Neural cell (in vitro differentiated cells): ENCODE results near the gene ABCB6. TPM values are rescaled to one million over a fixed set of nuclear protein-coding genes. Genes with fewer than 3 reads are reported as not detected.

Experiments used
- H2AFZ ChIP-seq: fragments of 200-600, 300-800 bp; sonication (generic), shearing (Covaris generic); 2 replicates; pipeline ENCODE4 v1.6.0; 2014; ENCODE audit warnings: low read depth, mild to moderate bottlenecking, antibody characterized with exemption, low read length, moderate library complexity
- H3F3A ChIP-seq: fragments of 200-600 bp; shearing (Covaris generic); 2 replicates; pipeline ENCODE4 v1.6.1; 2016; ENCODE audit warnings: mild to moderate bottlenecking, moderate library complexity, mixed read lengths, antibody characterized with exemption, low read length; ENCODE audit not compliant: insufficient read depth, poor library complexity, severe bottlenecking
- H3K27ac ChIP-seq: fragments of 200-600, 300-800 bp; sonication (generic), shearing (Covaris generic); 2 replicates; pipeline ENCODE4 v1.5.1; 2014; ENCODE audit warnings: mild to moderate bottlenecking, low read length, moderate library complexity
- H3K27me3 ChIP-seq: fragments of 300-800, 200-600 bp; sonication (generic), shearing (Covaris generic); 2 replicates; pipeline ENCODE4 v1.6.0; 2014; ENCODE audit warnings: mild to moderate bottlenecking, low read depth, low read length, moderate library complexity; ENCODE audit not compliant: insufficient read depth
- H3K36me3 ChIP-seq: fragments of 300-800, 200-600 bp; sonication (generic), shearing (Covaris generic); 2 replicates; pipeline ENCODE4 v1.5.1; 2014; ENCODE audit warnings: mild to moderate bottlenecking, antibody characterized with exemption, low read length, moderate library complexity; ENCODE audit not compliant: insufficient read depth
- H3K4me2 ChIP-seq: fragments of 300-800, 200-600 bp; sonication (generic), shearing (Covaris generic); 2 replicates; pipeline ENCODE4 v1.6.0; 2014; ENCODE audit warnings: mild to moderate bottlenecking, low read length
- H3K4me3 ChIP-seq: fragments of 300-800, 200-600 bp; sonication (generic), shearing (Covaris generic); 2 replicates; pipeline ENCODE4 v1.5.1; 2014; ENCODE audit warnings: mild to moderate bottlenecking, low read length, moderate library complexity
- H3K79me2 ChIP-seq: fragments of 200-600 bp; shearing (Covaris generic); replicated peaks from 2 replicates; pipeline ENCODE4 v1.6.0; 2014; ENCODE audit warnings: mild to moderate bottlenecking, low read length, moderate library complexity; ENCODE audit not compliant: insufficient read depth
- H3K9ac ChIP-seq: fragments of 300-800, 200-600 bp; sonication (generic), shearing (Covaris generic); 2 replicates; pipeline ENCODE4 v1.6.1; 2016; ENCODE audit warnings: mild to moderate bottlenecking, low read length, mixed read lengths
- H3K9me2 ChIP-seq: fragments of 200-600 bp; shearing (Covaris generic); 2 replicates; pipeline ENCODE4 v1.6.1; 2016; ENCODE audit warnings: mild to moderate bottlenecking, low read length, mixed read lengths; ENCODE audit not compliant: insufficient read depth
- H3K9me3 ChIP-seq: fragments of 200-600, 300-800 bp; sonication (generic), shearing (Covaris generic); 2 replicates; pipeline ENCODE4 v1.6.1; 2016; ENCODE audit warnings: mild to moderate bottlenecking, mixed run types, low read length, moderate library complexity, mixed read lengths
- H4K20me1 ChIP-seq: fragments of 200-600 bp; shearing (Covaris generic); 2 replicates; pipeline ENCODE4 v1.6.1; 2016; ENCODE audit warnings: mild to moderate bottlenecking, mixed run types; ENCODE audit not compliant: insufficient read depth
- CTCF ChIP-seq: fragments of 450-650 bp; IDR thresholded peaks from 2 replicates; pipeline ENCODE4 v1.5.1; 2014; ENCODE audit warnings: antibody characterized with exemption, mild to moderate bottlenecking, moderate library complexity; ENCODE audit not compliant: poor library complexity, severe bottlenecking
- EP300 ChIP-seq: fragments of 450-650 bp; conservative IDR thresholded peaks from 2 replicates; pipeline ENCODE4 v1.6.1; 2014; ENCODE audit warnings: antibody characterized with exemption, mild to moderate bottlenecking, moderate library complexity; ENCODE audit not compliant: poor library complexity, severe bottlenecking
- EZH2 ChIP-seq: fragments of 200-600, 300-800 bp; shearing (Covaris generic), sonication (generic); IDR thresholded peaks from 2 replicates; pipeline ENCODE4 v1.6.1; 2014; ENCODE audit warnings: antibody characterized with exemption, low read length, borderline replicate concordance, mild to moderate bottlenecking; ENCODE audit not compliant: insufficient read depth, poor library complexity, severe bottlenecking
- MXI1 ChIP-seq: fragments of 450-650 bp; conservative IDR thresholded peaks from 2 replicates; pipeline ENCODE4 v1.6.1; 2014; ENCODE audit warnings: antibody characterized with exemption, mild to moderate bottlenecking; ENCODE audit not compliant: poor library complexity, severe bottlenecking
- POLR2AphosphoS5 ChIP-seq: IDR thresholded peaks from 2 replicates; pipeline ENCODE4 v1.6.1; 2012
- RAD21 ChIP-seq: fragments of 450-650 bp; conservative IDR thresholded peaks from 2 replicates; pipeline ENCODE4 v1.6.1; 2014; ENCODE audit warnings: antibody characterized with exemption, mild to moderate bottlenecking, moderate library complexity
- REST ChIP-seq: IDR thresholded peaks from 2 replicates; pipeline ENCODE4 v1.6.1; 2012; ENCODE audit warnings: borderline replicate concordance
- SMC3 ChIP-seq: fragments of 450-650 bp; conservative IDR thresholded peaks from 2 replicates; pipeline ENCODE4 v1.6.1; 2014; ENCODE audit warnings: antibody characterized with exemption, mild to moderate bottlenecking, moderate library complexity; ENCODE audit not compliant: poor library complexity
- TAF1 ChIP-seq: IDR thresholded peaks from 2 replicates; pipeline ENCODE4 v1.6.1; 2012; ENCODE audit warnings: low read depth
- polyA plus RNA-seq: library from polyadenylated mRNA; depleted of rRNA; stranded (reverse); fragments of >200 nt; gene quantifications from 2 replicates; pipeline ENCODE4 v1.2.3, GENCODE V29; 2014

The ABCB6 gene
- polyA plus RNA-seq, 1 donor from 2014 or later, result 28.1 TPM

- Histone ChIP-seq H2AFZ (no peak overlapping the region), H3K79me2 (no peaks in the 10 kb centered on the region), H3K36me3 (no peaks in the 10 kb centered on the region), H3F3A (no peaks in the 10 kb centered on the region), H3K27me3 (no peaks in the 10 kb centered on the region), H3K9me3 (no peaks in the 10 kb centered on the region), H4K20me1 (no peaks in the 10 kb centered on the region), H3K27ac (no peak overlapping the region), H3K9ac (no peak overlapping the region), H3K4me3 (no peak overlapping the region), H3K9me2 (no peaks in the 10 kb centered on the region), H3K4me2 (no peak overlapping the region)
- TF ChIP-seq RAD21 (no peak), EP300 (no peak), EZH2 (no peak), POLR2AphosphoS5 (no peak), SMC3 (no peak), CTCF (no peak), TAF1 (no peak), REST (no peak), MXI1 (no peak)
Measured at GRCh38 chr2:219209236-219210195, 9.2 kb downstream of the ABCB6 start.

DNA sequence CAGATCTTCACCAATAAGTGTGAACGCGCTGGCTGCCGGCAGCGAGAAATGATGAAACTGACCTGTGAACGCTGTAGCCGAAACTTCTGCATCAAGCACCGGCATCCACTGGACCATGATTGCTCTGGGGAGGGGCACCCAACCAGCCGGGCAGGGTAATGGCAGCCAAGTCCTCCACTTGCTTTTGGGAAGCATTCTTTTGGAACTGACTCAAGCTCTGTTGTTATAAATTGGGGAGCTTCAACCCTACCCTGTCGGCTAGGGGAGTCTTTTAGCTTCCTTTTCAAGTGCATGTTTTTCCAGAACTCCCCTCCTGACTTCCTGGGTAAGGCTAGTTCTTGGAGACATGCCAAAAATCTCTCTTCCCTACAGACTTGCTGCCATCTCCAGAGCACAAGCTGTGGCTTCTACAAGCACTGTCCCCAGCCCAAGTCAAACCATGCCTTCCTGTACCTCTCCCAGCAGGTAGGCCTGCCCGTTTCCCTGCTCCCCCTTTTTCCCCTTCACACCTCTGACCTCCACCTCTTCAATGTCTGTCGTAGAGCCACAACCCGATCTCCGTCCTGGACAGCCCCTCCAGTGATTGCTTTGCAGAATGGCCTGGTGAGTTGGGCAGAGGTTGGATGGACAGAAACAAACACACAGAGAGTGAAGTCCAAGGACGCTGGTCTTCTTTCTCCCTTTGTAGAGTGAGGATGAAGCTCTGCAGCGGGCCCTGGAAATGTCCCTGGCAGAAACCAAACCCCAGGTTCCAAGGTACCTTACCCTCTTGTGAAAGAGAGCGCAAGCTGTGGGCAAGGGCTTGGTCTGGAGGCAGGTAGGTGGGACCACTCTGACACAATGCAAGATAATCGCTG is 10.6 kb downstream of the ABCB6 start:
- Histone ChIP-seq H3K79me2 (no peaks in the 10 kb centered on the region), H3K4me2 (no peak overlapping the region), H3K9me2 (no peaks in the 10 kb centered on the region), H3F3A (no peaks in the 10 kb centered on the region), H3K36me3 (no peaks in the 10 kb centered on the region), H3K9me3 (no peaks in the 10 kb centered on the region), H3K4me3 (peak overlapping the region; percentile 78), H4K20me1 (no peaks in the 10 kb centered on the region), H3K27me3 (no peaks in the 10 kb centered on the region), H3K9ac (peak overlapping the region; percentile 90), H3K27ac (no peak overlapping the region), H2AFZ (no peak overlapping the region)
- TF ChIP-seq EP300, result no peak
- TF ChIP-seq MXI1, result no peak
- TF ChIP-seq SMC3, result no peak
- TF ChIP-seq REST, result no peak
- no peak for TF ChIP-seq POLR2AphosphoS5
- TF ChIP-seq EZH2, result no peak
- no peak for TF ChIP-seq RAD21
- TF ChIP-seq CTCF, result no peak
- TF ChIP-seq TAF1, result no peak
